NOMO-1 treated with dmso at 0.1 percent for 144 hours (cell line): ENCODE data around the gene PCLO.
"Not testable (repeated sequence)": the region's sequence is repeated elsewhere in the genome, so short reads cannot be mapped to it uniquely, and the experiment has no call there.

Experiments used
- DNase-seq: peaks from one replicate; lab custom pipeline; 2025; ENCODE audit not compliant: unreplicated experiment; lab: John Stamatoyannopoulos, UW

The PCLO gene

DNA sequence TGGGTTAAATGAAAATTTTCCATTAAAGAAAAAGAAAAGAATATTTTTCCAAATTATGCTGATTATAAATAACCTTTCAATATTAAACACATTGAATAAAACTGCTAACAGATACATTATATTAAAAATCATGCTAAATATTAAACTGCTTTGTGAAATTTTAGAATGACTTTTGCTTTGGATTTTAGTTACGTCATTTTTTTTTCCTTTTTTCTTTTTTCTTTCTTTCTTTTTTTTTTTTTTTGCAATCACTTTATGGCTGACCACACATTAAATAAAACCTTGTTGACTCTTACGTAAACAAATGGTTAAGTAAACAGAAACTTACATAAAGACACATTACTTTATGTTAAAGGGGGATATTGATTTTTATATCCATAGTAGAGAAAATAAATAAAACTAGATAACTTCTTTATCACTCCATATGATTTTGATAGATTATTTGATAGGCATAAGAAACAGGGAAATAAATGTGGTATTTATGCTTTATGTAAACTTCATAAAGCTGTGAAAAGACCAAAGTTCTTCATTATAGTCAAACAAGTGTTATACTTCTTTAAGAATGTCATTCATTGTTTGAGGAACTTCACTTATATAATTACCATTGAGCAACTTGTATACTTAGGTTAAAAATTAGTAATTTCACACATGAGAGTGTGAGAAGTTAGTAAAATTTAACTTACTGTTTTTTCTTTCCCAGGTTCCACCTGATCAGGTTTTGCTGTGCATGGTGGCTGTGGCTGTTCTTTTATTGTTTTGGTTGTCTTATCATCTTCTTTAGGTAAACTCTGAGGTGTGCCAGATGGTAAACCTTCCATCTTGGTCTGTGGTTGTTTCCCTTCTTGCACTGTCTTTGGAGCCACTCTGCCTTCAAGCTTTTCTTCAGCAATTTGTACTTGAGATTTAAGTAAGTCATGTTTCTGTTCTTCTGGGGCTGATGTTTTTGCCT is 197.3 kb downstream of the PCLO start:
- no peak for DNase-seq

DNA sequence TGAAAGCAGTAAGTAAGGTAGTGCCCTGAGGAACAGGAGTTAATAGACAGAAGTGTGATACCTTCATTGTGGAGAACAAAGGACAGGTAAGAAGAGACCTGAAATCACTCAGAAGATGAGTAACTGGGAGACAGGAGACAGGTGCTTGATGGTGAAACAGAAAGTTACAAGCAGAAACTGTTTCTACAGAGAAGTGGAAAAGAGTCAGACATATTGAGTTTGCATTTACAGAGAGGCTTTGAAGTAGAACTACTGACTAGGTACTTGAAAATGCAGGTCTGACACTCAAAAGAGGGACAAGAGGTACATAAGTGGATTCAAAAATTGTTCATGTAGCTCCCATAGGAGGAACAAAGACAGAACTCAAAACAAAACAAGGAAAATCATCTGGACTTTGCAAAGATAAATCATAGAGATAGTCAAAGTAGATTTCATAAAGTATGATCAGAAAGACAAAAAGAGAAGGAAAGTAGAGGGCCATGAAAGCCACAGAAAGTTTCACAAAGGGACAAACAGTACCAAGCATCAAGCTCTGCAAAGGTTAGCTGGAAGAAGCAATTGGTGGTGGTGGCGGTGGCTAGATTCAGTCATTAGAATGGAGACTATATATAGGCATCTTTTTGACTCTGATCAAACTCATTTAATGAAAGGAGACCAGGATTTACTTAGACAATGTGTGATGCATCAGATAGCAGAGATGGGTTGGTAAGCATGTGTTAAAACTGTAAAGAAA is 198.4 kb downstream of the PCLO start:
- DNase-seq, result no peak

- DNase-seq, result no peak
Observed at GRCh38 chr7:82961240-82961639, 201.4 kb downstream of the PCLO start.

DNA sequence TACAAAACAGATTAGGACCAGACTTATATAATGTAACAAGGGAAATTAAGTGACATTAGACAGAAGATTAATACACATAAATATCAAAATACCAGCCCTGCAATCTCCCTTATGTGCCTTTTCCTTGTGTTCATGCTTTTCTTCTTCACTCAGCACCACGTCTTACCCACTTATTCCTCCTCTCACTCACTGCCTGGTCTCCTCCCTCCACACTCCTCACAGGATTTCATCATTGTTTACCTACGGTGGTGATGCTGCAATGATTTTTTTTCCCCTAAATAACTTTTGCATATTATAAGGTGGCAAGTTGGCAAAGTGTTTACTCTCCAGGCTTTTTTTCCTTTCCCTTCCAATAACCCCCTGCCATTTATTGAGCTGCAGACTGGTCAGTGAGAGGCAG is 203.2 kb downstream of the PCLO start:
- DNase-seq, result no peak

DNA sequence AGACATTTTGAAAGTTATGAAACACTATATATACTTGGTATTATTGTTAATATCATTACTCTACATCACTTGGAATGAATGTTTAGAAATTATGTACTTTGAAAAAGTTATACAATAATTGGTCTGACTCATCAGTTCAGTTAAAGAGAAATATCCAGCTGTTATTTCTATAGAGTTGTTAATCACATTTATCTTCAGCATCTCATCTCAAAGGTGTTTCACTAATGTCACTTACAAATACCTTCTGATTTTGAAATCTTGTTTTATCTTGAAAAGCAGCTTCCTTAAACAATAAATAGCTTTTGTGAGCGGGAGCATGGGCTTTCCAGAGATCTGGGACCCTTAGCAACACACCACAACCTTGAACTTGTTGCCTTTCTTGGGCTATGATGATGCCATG is 205.2 kb downstream of the PCLO start:
- DNase-seq, result no peak

- DNase-seq, result no peak
Observed at GRCh38 chr7:82953324-82954027, 209.2 kb downstream of the PCLO start.

- no peak for DNase-seq
Observed at GRCh38 chr7:82950436-82950835, 212.2 kb downstream of the PCLO start.

DNA sequence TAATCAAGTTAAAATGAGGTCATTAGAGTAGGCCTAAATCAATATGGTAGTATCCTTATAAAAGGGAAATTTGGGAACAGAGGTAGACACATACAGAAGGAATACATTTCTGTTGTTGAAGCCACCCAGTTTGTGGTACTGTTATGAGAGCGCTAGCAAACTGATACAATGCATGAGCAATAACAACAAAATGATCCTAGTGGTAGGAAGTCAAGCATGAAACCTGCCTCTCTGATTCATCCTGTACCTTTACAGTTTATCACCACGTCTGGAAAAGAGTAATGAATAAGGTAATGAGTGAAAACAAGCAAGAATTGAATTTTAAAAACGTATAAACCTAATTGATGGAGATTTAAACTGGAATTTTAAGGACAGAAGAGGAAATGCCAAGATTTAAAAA is 217.2 kb downstream of the PCLO start:
- no peak for DNase-seq

- no peak for DNase-seq
Observed at GRCh38 chr7:82945056-82945455, 217.6 kb downstream of the PCLO start.

GRCh38 chr7:82932516-82932915 is 230.2 kb downstream of the PCLO start:
- DNase-seq, result no peak

- no peak for DNase-seq
Observed at GRCh38 chr7:82926477-82926876, 236.2 kb downstream of the PCLO start.

GRCh38 chr7:82925331-82925730 is 237.4 kb downstream of the PCLO start:
- no peak for DNase-seq

DNA sequence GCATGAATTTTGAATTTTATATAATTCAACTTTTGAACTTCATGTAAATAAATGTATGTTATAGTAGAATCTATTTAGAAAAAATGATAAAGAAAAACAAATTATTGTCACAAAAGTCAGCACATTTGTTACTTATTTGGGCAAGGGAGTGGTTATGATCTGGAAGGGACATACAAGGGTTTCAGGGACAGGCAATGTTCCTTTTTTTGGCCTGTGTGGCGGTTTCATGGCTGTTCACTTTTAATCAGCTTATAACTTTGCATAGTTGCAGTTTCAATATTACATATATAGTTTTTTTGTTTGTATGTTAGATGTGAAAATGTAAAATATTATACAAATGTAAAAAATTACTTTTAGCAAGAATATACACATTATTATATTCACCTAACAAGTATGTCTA is 256.2 kb downstream of the PCLO start:
- DNase-seq, result no peak

DNA sequence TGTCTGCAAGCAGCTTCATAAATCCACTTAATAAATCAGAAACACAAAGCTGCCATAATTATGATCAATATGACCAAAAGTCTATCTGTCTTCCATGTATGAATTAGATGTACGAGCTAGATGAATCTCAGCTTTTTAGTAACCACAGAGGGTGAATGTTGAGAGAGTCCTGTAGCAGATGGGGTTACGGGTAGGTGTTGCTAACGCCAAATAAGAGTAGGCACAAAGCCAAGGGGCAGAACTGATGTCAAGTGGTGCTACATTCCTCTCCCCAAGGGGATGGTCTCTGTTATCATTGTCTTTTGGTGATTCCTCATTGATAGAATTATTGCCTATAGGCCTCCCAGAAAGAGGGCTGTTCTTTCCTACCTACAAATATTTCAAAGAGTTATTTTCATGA is 257.8 kb downstream of the PCLO start:
- no peak for DNase-seq

DNA sequence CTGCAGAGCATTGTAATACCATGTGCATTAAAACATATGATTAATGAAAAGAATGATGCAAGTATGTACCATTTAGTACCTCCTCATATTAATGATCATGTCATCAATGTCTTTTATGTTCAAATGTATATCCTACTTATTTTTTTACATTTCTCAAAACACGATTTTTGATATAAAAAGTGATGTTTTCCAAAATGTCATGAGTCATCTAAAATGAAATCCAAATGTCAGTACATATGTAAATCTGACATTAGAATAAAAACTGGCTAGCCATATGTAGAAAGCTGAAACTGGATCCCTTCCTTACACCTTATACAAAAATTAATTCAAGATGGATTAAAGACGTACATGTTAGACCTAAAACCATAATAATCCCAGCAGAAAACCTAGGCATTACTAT is 261.6 kb downstream of the PCLO start:
- DNase-seq, result not testable (repeated sequence)

DNA sequence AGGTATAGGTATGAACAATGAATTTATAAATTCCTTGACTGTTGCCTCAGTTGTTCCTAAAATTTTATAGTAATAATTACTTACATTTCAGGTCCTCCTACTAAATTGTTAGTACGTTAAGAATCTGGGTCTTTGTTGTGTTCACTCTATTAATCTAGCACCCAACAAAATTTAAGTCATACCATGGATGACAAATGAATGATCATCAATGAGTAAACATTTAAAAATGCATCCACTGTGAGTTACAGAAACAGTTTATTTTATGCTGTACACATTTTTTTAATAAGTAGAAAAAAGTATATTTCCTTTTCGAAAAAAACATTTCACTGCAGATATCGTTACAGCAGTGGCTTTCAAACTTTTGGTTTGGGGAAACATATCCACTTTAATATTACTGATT is 265.2 kb downstream of the PCLO start:
- no peak for DNase-seq

- not testable (repeated sequence) for DNase-seq
Observed at GRCh38 chr7:82894341-82894740, 268.3 kb downstream of the PCLO start.

GRCh38 chr7:82886324-82886723 is 276.4 kb downstream of the PCLO start:
- DNase-seq, result no peak

- DNase-seq, result no peak
Observed at GRCh38 chr7:82865856-82866255, 296.8 kb downstream of the PCLO start.

- no peak for DNase-seq
Observed at GRCh38 chr7:82859106-82859850, 303.4 kb downstream of the PCLO start.

DNA sequence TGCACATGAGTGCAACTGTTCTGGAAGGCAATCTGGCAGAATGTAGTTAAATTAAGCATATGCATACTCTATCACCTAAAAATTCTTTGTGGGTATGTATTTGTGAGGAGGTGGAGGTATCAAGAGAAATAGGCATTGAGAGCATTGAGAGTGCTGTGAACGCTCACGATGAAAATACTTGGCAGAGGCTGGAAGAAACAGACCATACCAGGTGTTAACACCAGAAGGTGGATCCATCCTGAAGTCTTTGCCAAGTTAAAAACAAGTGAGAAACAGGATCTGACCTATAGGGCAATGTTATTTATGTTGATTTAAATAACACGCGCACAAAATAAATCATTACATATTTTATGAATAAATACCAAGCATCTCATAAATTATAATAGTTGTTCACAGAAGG is 311.6 kb downstream of the PCLO start:
- DNase-seq, result no peak
